Liver (tissue), 9 donors: Measurements from ENCODE around the gene CDON. TPM values are rescaled to one million over a fixed set of nuclear protein-coding genes. Genes with fewer than 3 reads are reported as not detected.

Experiments used
- DNase-seq: peaks from one replicate; pipeline ENCODE4 v3.0.0-alpha.2; 2017; ENCODE audit warnings: low spot score
- H3K27ac ChIP-seq, 2 donors: one replicate each; pipeline ENCODE4 v1.7.0; 2013; ENCODE audit warnings: inconsistent platforms in 2 of 2, low read length in 2 of 2, control low read depth in 1 of 2, low read depth in 1 of 2, mild to moderate bottlenecking in 1 of 2
- H3K27me3 ChIP-seq, 4 donors: one replicate each; pipeline versions ENCODE4 v1.6.1 to v1.7.0; 2013; ENCODE audit warnings: low read length in 3 of 4, inconsistent platforms in 1 of 4, mild to moderate bottlenecking in 1 of 4, moderate library complexity in 1 of 4; ENCODE audit not compliant: control insufficient read depth in 4 of 4, insufficient read depth in 4 of 4
- H3K36me3 ChIP-seq, 4 donors: one replicate each; pipeline versions ENCODE4 v1.6.1 to v1.7.0; 2013; ENCODE audit warnings: low read length in 3 of 4, mild to moderate bottlenecking in 3 of 4, low read depth in 1 of 4, moderate library complexity in 1 of 4; ENCODE audit not compliant: control insufficient read depth in 4 of 4, insufficient read depth in 3 of 4
- H3K4me1 ChIP-seq, 4 donors: one replicate each; pipeline versions ENCODE4 v1.6.1 to v1.7.0; 2013; ENCODE audit warnings: low read length in 3 of 4, mild to moderate bottlenecking in 3 of 4, moderate library complexity in 1 of 4; ENCODE audit not compliant: control insufficient read depth in 4 of 4, insufficient read depth in 4 of 4
- H3K4me3 ChIP-seq, 3 donors: one replicate each; pipeline versions ENCODE4 v1.6.1 to v1.7.0; 2013; ENCODE audit warnings: low read length in 3 of 3, control low read depth in 1 of 3, low read depth in 1 of 3, mild to moderate bottlenecking in 1 of 3
- H3K9ac ChIP-seq, 2 donors: one replicate each; pipeline ENCODE4 v1.7.0; 2013; ENCODE audit warnings: low read length in 2 of 2, mild to moderate bottlenecking in 2 of 2, moderate library complexity in 2 of 2, control low read depth in 1 of 2, low read depth in 1 of 2
- H3K9me3 ChIP-seq, 4 donors: one replicate each; pipeline versions ENCODE4 v1.6.1 to v1.7.0; 2013; ENCODE audit warnings: low read length in 3 of 4; ENCODE audit not compliant: control insufficient read depth in 4 of 4
- EGR1 ChIP-seq, 2 donors: IDR thresholded peaks; 2 replicates each; pipeline ENCODE4 v1.6.1; 2016 to 2018; ENCODE audit warnings: antibody characterized with exemption in 2 of 2, low read depth in 2 of 2
- FOXA1 ChIP-seq: IDR thresholded peaks from 2 replicates; pipeline ENCODE4 v1.6.1; 2016; ENCODE audit warnings: antibody characterized with exemption
- FOXA2 ChIP-seq: IDR thresholded peaks from 2 replicates; pipeline ENCODE4 v1.6.1; 2016; ENCODE audit warnings: antibody characterized with exemption
- GABPA ChIP-seq, 2 donors: IDR thresholded peaks in 1 of 2; conservative IDR thresholded peaks in 1 of 2; 2 replicates each; pipeline ENCODE4 v1.6.1; 2016; ENCODE audit warnings: antibody characterized with exemption in 2 of 2, mild to moderate bottlenecking in 1 of 2, moderate library complexity in 1 of 2
- HNF4A ChIP-seq, 2 donors: conservative IDR thresholded peaks; 2 replicates each; pipeline ENCODE4 v1.6.1; 2016; ENCODE audit warnings: antibody characterized with exemption in 2 of 2, mild to moderate bottlenecking in 2 of 2
- HNF4G ChIP-seq: IDR thresholded peaks from 2 replicates; pipeline ENCODE4 v1.6.1; 2016; ENCODE audit warnings: antibody characterized with exemption
- RAD21 ChIP-seq, 2 donors: IDR thresholded peaks; 2 replicates each; pipeline ENCODE4 v1.6.1; 2016; ENCODE audit warnings: antibody characterized with exemption in 2 of 2, mild to moderate bottlenecking in 2 of 2
- REST ChIP-seq: IDR thresholded peaks from 2 replicates; pipeline ENCODE4 v1.6.1; 2016; ENCODE audit warnings: antibody characterized with exemption, mild to moderate bottlenecking
- RXRA ChIP-seq, 2 donors: IDR thresholded peaks; 2 replicates each; pipeline ENCODE4 v1.6.1; 2017 to 2018; ENCODE audit warnings: antibody characterized with exemption in 2 of 2, mild to moderate bottlenecking in 1 of 2
- SP1 ChIP-seq: IDR thresholded peaks from 2 replicates; pipeline ENCODE4 v1.6.1; 2018; ENCODE audit warnings: antibody characterized with exemption, mild to moderate bottlenecking
- TAF1 ChIP-seq: conservative IDR thresholded peaks from 2 replicates; pipeline ENCODE4 v1.6.1; 2016; ENCODE audit warnings: antibody characterized with exemption, mild to moderate bottlenecking
- YY1 ChIP-seq: IDR thresholded peaks from 2 replicates; pipeline ENCODE4 v1.6.1; 2016; ENCODE audit warnings: antibody characterized with exemption, mild to moderate bottlenecking
- ZBTB33 ChIP-seq: IDR thresholded peaks from 2 replicates; pipeline ENCODE4 v1.6.1; 2016; ENCODE audit warnings: antibody characterized with exemption
- WGBS: extraction: QIAGEN DNeasy Blood & Tissue Kit; methylation state at CpG from one replicate; pipeline ENCODE4 v1.1.7; 2013; 5-methylcytosine and 5-hydroxymethylcytosine counted together
- polyA plus RNA-seq, 2 donors: library from polyadenylated mRNA; stranded (reverse) in 1 of 2; unstranded in 1 of 2; fragments of 200-250 nt in 1 of 2; fragments of >200 nt in 1 of 2; fragmentation: Nextera tagmentation in 1 of 2; extraction: Ambion mirVana in 1 of 2; gene quantifications; one replicate each; pipeline versions ENCODE4 v1.2.1 to v1.2.3, GENCODE V29; 2013 to 2015
- total RNA-seq, 2 donors: library from RNA; depleted of rRNA; stranded (reverse); fragments of >200 nt; gene quantifications; one replicate each; pipeline ENCODE4 v1.2.3, GENCODE V29; 2014
- TF ChIP-seq, protein P1 (sequence below): fragments of 150-350 bp; IDR thresholded peaks from 2 replicates; pipeline ENCODE4 v1.5.1; 2017; ENCODE audit warnings: improper control_type of control experiment, low read depth, low read length; ENCODE audit not compliant: missing input control
- TF ChIP-seq, protein P2 (sequence below): IDR thresholded peaks from 2 replicates; pipeline ENCODE4 v1.6.1; 2016; ENCODE audit warnings: antibody characterized with exemption
- donor health status: healthy.
- donor health status: healthy.
- donor health status: healthy.
- donor health status: healthy.
- donor health status: healthy.

The CDON gene
- total and polyA plus RNA-seq, 4 donors = 0.69 to 7.4 (median 3.9) TPM

- Histone ChIP-seq H3K4me3 (no peak overlapping the region), H3K27ac (no peak overlapping the region), H3K9me3 (no peaks in the 10 kb centered on the region), H3K27me3 (no peaks in the 10 kb centered on the region), H3K4me1 (peaks cover 11 to 28% (median 21%) of the 10 kb centered on the region in 4 donors), H3K36me3 (no peaks in the 10 kb centered on the region), H3K9ac (no peak overlapping the region)
- TF ChIP-seq HNF4G = no peak
- WGBS = 84% methylated on average over 10 of the region's 10 CpGs
- no peak for DNase-seq
Measured at GRCh38 chr11:126109941-126110731, 47.5 kb upstream of the CDON start.

DNA sequence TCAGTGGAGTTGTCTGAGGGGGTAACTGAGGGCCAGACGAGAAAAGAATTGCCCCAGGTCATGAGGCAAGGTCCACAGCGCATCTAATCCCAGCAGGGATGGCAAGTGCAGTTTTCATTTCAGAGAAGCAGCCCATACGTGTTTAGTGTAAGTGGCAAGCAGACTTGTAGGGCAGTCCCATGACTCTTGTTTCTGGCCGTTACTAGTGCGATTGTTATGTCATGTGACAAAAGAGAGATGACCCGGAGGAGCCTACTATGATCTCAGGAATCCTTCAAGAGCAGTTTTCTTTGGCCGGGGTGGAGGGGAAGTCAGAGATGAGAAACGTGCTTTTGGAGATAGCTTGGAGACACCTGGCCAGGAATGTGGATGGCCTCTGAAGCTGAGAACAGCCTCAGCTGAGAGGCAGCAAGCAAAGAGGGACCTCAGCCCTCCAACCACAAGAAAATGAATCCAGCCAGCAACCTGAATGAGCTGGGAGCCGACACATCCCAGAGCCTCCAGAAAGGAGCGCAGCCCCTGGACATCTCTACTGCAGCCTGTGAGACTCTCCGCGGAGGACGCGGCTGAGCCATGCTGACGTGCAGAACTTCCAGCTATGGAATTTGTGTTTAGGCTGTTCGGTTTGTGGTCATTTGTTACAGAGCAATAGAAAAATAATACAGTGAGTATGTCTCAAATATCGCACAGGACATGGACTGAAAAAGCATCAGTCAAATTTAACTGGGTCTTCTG, 44.1 kb upstream of the CDON start:
- H3K9ac ChIP-seq = no peak overlapping the region
- DNase-seq = no peak
- H3K27me3 ChIP-seq = no peaks in the 10 kb centered on the region
- TF ChIP-seq EGR1 (IDR thresholded peaks at IDR 0.05; ENCODE audit: low read depth in 2 of 2) (no peak), HNF4A (conservative IDR thresholded peaks at IDR 0.05) (no peak), RAD21 (IDR thresholded peaks at IDR 0.05) (no peak), SP1 (no peak), RXRA (IDR thresholded peaks at IDR 0.05) (no peak), ZBTB33 (no peak), YY1 (no peak)
- TF ChIP-seq, protein P1, sequence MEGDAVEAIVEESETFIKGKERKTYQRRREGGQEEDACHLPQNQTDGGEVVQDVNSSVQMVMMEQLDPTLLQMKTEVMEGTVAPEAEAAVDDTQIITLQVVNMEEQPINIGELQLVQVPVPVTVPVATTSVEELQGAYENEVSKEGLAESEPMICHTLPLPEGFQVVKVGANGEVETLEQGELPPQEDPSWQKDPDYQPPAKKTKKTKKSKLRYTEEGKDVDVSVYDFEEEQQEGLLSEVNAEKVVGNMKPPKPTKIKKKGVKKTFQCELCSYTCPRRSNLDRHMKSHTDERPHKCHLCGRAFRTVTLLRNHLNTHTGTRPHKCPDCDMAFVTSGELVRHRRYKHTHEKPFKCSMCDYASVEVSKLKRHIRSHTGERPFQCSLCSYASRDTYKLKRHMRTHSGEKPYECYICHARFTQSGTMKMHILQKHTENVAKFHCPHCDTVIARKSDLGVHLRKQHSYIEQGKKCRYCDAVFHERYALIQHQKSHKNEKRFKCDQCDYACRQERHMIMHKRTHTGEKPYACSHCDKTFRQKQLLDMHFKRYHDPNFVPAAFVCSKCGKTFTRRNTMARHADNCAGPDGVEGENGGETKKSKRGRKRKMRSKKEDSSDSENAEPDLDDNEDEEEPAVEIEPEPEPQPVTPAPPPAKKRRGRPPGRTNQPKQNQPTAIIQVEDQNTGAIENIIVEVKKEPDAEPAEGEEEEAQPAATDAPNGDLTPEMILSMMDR = no peak
- TF ChIP-seq, protein P2, sequence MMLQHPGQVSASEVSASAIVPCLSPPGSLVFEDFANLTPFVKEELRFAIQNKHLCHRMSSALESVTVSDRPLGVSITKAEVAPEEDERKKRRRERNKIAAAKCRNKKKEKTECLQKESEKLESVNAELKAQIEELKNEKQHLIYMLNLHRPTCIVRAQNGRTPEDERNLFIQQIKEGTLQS = no peak
- WGBS = 89% methylated on average over 17 of the region's 17 CpGs
- H3K9me3 ChIP-seq = no peaks in the 10 kb centered on the region
- peaks cover 0 to 10% (median 5%) of the 10 kb centered on the region in 4 donors for H3K4me1 ChIP-seq
- H3K36me3 ChIP-seq = no peaks in the 10 kb centered on the region
- no peak overlapping the region for H3K27ac ChIP-seq
- no peak overlapping the region for H3K4me3 ChIP-seq

GRCh38 chr11:126105748-126106080, 43.0 kb upstream of the CDON start:
- no peaks in the 10 kb centered on the region for H3K27me3 ChIP-seq
- no peak for TF ChIP-seq EGR1 (IDR thresholded peaks at IDR 0.05; ENCODE audit: low read depth in 2 of 2)
- TF ChIP-seq RAD21 (IDR thresholded peaks at IDR 0.05) = no peak
- no peak for TF ChIP-seq HNF4G
- no peak for TF ChIP-seq SP1
- no peak for TF ChIP-seq FOXA2
- TF ChIP-seq REST = no peak
- no peak for TF ChIP-seq TAF1
- no peak for TF ChIP-seq FOXA1
- TF ChIP-seq GABPA (IDR thresholded peaks at IDR 0.05 in 1 of 2, conservative IDR thresholded peaks at IDR 0.05 in 1 of 2) = no peak
- no peaks in the 10 kb centered on the region for H3K36me3 ChIP-seq
- DNase-seq = no peak
- WGBS = 92% methylated on average over 11 of the region's 11 CpGs
- no peaks in the 10 kb centered on the region for H3K9me3 ChIP-seq
- H3K4me1 ChIP-seq = peaks cover 0 to 7% (median 5%) of the 10 kb centered on the region in 4 donors
- H3K27ac ChIP-seq = no peak overlapping the region
- H3K4me3 ChIP-seq = no peak overlapping the region
- H3K9ac ChIP-seq = no peak overlapping the region
